HepG2 (cell line): ENCODE data around the gene FREM3. TPM values are rescaled to one million over a fixed set of nuclear protein-coding genes. Genes with fewer than 3 reads are reported as not detected.

Experiments
- ATAC-seq: fragments of 200-7000 bp; cut with Tn5 transposase; 3 replicates; pipeline ENCODE4 v1.9.1; 2020; ENCODE audit warnings: mild to moderate bottlenecking, moderate library complexity
- BruUV-seq: library from RNA; stranded (reverse); fragments of 400-500 nt; replicated peaks from 2 replicates; lab custom pipeline; 2021; lab: Mats Ljungman, UMichigan
- CTCF ChIA-PET: fragments of 300-600 bp; formaldehyde crosslinking; extraction: SDS; loops from one replicate; lab custom pipeline; 2021; ENCODE audit warnings: low total read pairs, inconsistent platforms, low intra/inter-chr PET ratio; lab: Yijun Ruan, JAX
- POLR2A ChIA-PET: fragments of 350-600 bp; sonication (Branson Sonifier 250); formaldehyde crosslinking; loops from one replicate; lab custom pipeline; 2020; ENCODE audit warnings: antibody characterized with exemption, inconsistent platforms; lab: Yijun Ruan, JAX
- DNase-seq: peaks from one replicate; pipeline ENCODE4 v3.0.0-alpha.2; 2015; ENCODE audit warnings: low spot score
- FAIRE-seq: peaks from 3 replicates; lab custom pipeline; 2011; peaks lifted over from hg19 to GRCh38; lab: Jason Lieb, UNC
- H2AFZ ChIP-seq: one replicate; pipeline ENCODE4 v1.6.1; 2011; ENCODE audit warnings: low read length, inconsistent platforms
- H3K27ac ChIP-seq: fragments of 300-600 bp; 3 replicates; pipeline ENCODE4 v1.8.0; 2011; ENCODE audit warnings: mixed run types, mild to moderate bottlenecking, mixed read lengths, low read length, inconsistent platforms; ENCODE audit not compliant: insufficient read depth; ENCODE audit errors: extremely low read length
- H3K27me3 ChIP-seq, 2 experiments: fragments of 200-600 bp in 1 of 2; 2 replicates in 1 of 2; 3 replicates in 1 of 2; pipeline versions ENCODE4 v1.6.0 to v1.8.0; 2011; ENCODE audit warnings: low read length in 2 of 2, mild to moderate bottlenecking in 2 of 2, moderate library complexity in 2 of 2, inconsistent platforms in 1 of 2; ENCODE audit not compliant: insufficient read depth in 2 of 2, control insufficient read depth in 1 of 2
- H3K36me3 ChIP-seq, 2 experiments: fragments of 200-600 bp in 1 of 2; replicated peaks in 1 of 2; 2 replicates in 1 of 2; 3 replicates in 1 of 2; pipeline versions ENCODE4 v1.5.1 to v1.8.0; 2011; ENCODE audit warnings: low read length in 2 of 2, inconsistent platforms in 1 of 2; ENCODE audit not compliant: insufficient read depth in 2 of 2, control insufficient read depth in 1 of 2
- H3K4me1 ChIP-seq: 2 replicates; pipeline ENCODE4 v1.5.1; 2012; ENCODE audit warnings: low read length, inconsistent platforms; ENCODE audit not compliant: insufficient read depth
- H3K4me2 ChIP-seq: 2 replicates; pipeline ENCODE4 v1.6.0; 2011; ENCODE audit warnings: low read depth, low read length, inconsistent platforms
- H3K4me3 ChIP-seq, 3 experiments: fragments of 200-600 bp in 1 of 3; sonication (generic), shearing (Covaris generic) in 1 of 3; replicated peaks in 1 of 3; 2 replicates each; pipeline ENCODE4 v1.5.1; 2011 to 2016; ENCODE audit warnings: low read length in 3 of 3, inconsistent platforms in 2 of 3, low read depth in 2 of 3, mild to moderate bottlenecking in 2 of 3, control low read depth in 1 of 3, mixed read lengths in 1 of 3; ENCODE audit not compliant: insufficient read depth in 1 of 3
- H3K79me2 ChIP-seq: one replicate; pipeline ENCODE4 v1.6.1; 2011; ENCODE audit warnings: low read length, inconsistent platforms; ENCODE audit not compliant: insufficient read depth
- H3K9ac ChIP-seq: 2 replicates; pipeline ENCODE4 v1.6.0; 2011; ENCODE audit warnings: mild to moderate bottlenecking, low read depth, low read length, inconsistent platforms; ENCODE audit not compliant: insufficient read depth
- H3K9me3 ChIP-seq: 2 replicates; pipeline ENCODE4 v1.5.1; 2012; ENCODE audit warnings: mild to moderate bottlenecking, low read length
- H4K20me1 ChIP-seq: 2 replicates; pipeline ENCODE4 v1.6.0; 2011; ENCODE audit warnings: inconsistent platforms, mild to moderate bottlenecking, low read length, moderate library complexity; ENCODE audit not compliant: insufficient read depth
- CEBPG ChIP-seq: IDR thresholded peaks from 2 replicates; pipeline ENCODE4 v1.6.1; 2016
- KDM4B ChIP-seq: sonication (generic); formaldehyde crosslinking; IDR thresholded peaks from 2 replicates; pipeline ENCODE4 v1.4.0; 2020; ENCODE audit warnings: missing genetic modification reagents
- STAT6 ChIP-seq: sonication (generic); formaldehyde crosslinking; IDR thresholded peaks from 2 replicates; pipeline ENCODE4 v1.4.0; 2020; ENCODE audit warnings: missing genetic modification reagents, mild to moderate bottlenecking, borderline replicate concordance
- ZFY ChIP-seq: sonication (generic); formaldehyde crosslinking; IDR thresholded peaks from 2 replicates; pipeline ENCODE4 v1.4.0; 2020; ENCODE audit warnings: missing genetic modification reagents
- ZNF263 ChIP-seq: sonication (generic); formaldehyde crosslinking; IDR thresholded peaks from 2 replicates; pipeline ENCODE4 v1.4.0; 2020; ENCODE audit warnings: missing genetic modification reagents
- ZNF567 ChIP-seq: sonication (generic); formaldehyde crosslinking; IDR thresholded peaks from 2 replicates; pipeline ENCODE4 v1.8.1; 2023; ENCODE audit warnings: mild to moderate bottlenecking, missing genetic modification reagents, borderline replicate concordance
- ZNF704 ChIP-seq: sonication (generic); formaldehyde crosslinking; IDR thresholded peaks from 2 replicates; pipeline ENCODE4 v1.8.1; 2023; ENCODE audit warnings: mild to moderate bottlenecking, inconsistent platforms, moderate library complexity, missing genetic modification reagents, borderline replicate concordance
- WGBS: methylation state at CpG from one replicate; pipeline ENCODE4 v1.1.6; 2017; ENCODE audit warnings: low lambda C conversion rate; 5-methylcytosine and 5-hydroxymethylcytosine counted together
- in situ Hi-C: cut with HindIII; loops from 2 replicates; pipeline ENCODE4 v1.10.0; 2017; ENCODE audit warnings: low pct_unique_long_range_greater_than_20kb; ENCODE audit not compliant: extremely low pct_ligation_motif_present
- intact Hi-C: fragments of 100-400 bp; cut with micrococcal nuclease; formaldehyde crosslinking; loops from one replicate; pipeline ENCODE4 v1.10.0; 2022; ENCODE audit not compliant: unreplicated experiment
- polyA plus RNA-seq, 8 experiments: library from polyadenylated mRNA; depleted of rRNA in 3 of 8; stranded (reverse) in 7 of 8; unstranded in 1 of 8; fragments of >200 nt; fragmentation: Illumina TruSeq in 4 of 8; extraction: Trizol in 4 of 8; gene quantifications; 2 replicates each; pipeline versions ENCODE4 v1.2.1 to v1.2.3, GENCODE V29; 2011 to 2016; ENCODE audit warnings: low read depth in 4 of 8, missing spikeins in 1 of 8, mixed read lengths in 1 of 8; ENCODE audit not compliant: insufficient read depth in 1 of 8
- total RNA-seq, 5 experiments: library from RNA; depleted of rRNA; stranded (reverse); fragments of >200 nt; fragmentation: Illumina TruSeq; extraction: Trizol; gene quantifications; 2 replicates each; pipeline ENCODE4 v1.2.3, GENCODE V29; 2016; ENCODE audit warnings: low read depth in 1 of 5

Gene FREM3
- total and polyA plus RNA-seq, 2 of the 13 experiments (the other 11 are each of a cell fraction or from before 2014, with no cell fraction given), result not detected

DNA sequence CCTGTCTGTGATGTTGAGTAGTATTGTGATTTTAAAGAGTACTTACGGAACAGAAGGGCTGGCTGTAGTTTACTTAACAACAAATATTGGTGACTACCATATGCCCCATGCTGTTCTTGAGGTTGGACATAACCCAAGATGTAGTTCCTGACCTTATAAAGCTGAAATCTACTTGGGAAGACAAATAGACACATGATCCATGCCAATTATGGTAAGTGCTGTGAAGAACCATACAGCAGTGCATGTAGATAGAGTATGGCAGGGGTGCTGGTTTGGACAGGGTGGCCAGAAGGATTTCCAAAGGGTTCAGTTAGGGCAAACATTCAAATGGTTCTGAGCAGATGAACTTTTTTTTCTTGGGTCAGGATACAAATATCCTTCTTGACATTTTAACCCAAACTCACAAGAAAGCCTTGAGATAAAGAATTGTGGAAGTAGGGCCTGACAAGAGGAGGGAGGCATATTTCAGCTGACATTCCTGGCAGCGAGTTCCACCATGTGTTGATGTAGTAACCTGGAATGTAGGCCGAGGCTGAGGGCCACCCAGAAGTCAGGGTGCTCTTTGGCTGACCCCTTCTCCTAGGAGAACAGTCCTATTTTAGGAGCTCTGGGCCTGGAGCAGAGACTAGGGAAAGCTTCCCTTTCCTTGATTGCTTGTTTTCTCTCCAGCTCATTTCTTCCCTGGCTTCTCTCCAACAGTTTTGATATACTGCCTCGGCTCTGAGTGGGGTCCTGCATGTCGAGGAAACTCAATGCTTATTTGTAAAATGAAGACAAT lies 74.2 kb downstream of the FREM3 start:
- no peaks in the 10 kb centered on the region for H3K79me2 ChIP-seq
- H3K9ac ChIP-seq, result no peak overlapping the region
- no peak overlapping the region for H3K27ac ChIP-seq
- in situ Hi-C loops, result no loop called here
- H3K36me3 ChIP-seq, result no peaks in the 10 kb centered on the region
- H3K4me2 ChIP-seq, result no peak overlapping the region
- ATAC-seq, result no peak
- BruUV-seq, result no TSS peak
- ChIA-PET POLR2A (no interaction called here), CTCF (no interaction called here)
- WGBS, result 16% methylated on average over 5 of the region's 5 CpGs
- no peak overlapping the region for H3K4me3 ChIP-seq
- no peak for FAIRE-seq
- no peaks in the 10 kb centered on the region for H4K20me1 ChIP-seq
- H3K4me1 ChIP-seq, result no peaks in the 10 kb centered on the region
- intact Hi-C loops, result no loop called here
- no peak overlapping the region for H2AFZ ChIP-seq
- TF ChIP-seq STAT6 (CRISPR knock-in tag) (no peak), KDM4B (no peak)
- no peak for DNase-seq
- H3K27me3 ChIP-seq, result no peaks in the 10 kb centered on the region
- no peaks in the 10 kb centered on the region for H3K9me3 ChIP-seq

- H3K36me3 ChIP-seq, result no peaks in the 10 kb centered on the region
- no peak overlapping the region for H3K4me2 ChIP-seq
- no peaks in the 10 kb centered on the region for H3K79me2 ChIP-seq
- in situ Hi-C loops (no loop called here), intact Hi-C loops (no loop called here)
- FAIRE-seq, result no peak
- H3K4me1 ChIP-seq, result no peaks in the 10 kb centered on the region
- 24% methylated on average over 4 of the region's 4 CpGs for WGBS
- H3K27me3 ChIP-seq, result no peaks in the 10 kb centered on the region
- BruUV-seq, result no TSS peak
- no peak overlapping the region for H3K9ac ChIP-seq
- no peak for TF ChIP-seq ZFY (CRISPR knock-in tag)
- TF ChIP-seq ZNF567, result no peak
- no peak for TF ChIP-seq CEBPG (CRISPR knock-in tag)
- no peak for TF ChIP-seq ZNF704 (CRISPR knock-in tag)
- TF ChIP-seq ZNF263 (CRISPR knock-in tag), result no peak
- no peak overlapping the region for H2AFZ ChIP-seq
- ATAC-seq, result no peak
- POLR2A ChIA-PET, result no interaction called here
- DNase-seq, result no peak
- no peaks in the 10 kb centered on the region for H4K20me1 ChIP-seq
- H3K27ac ChIP-seq, result no peak overlapping the region
- no peaks in the 10 kb centered on the region for H3K9me3 ChIP-seq
- H3K4me3 ChIP-seq, result no peak overlapping the region
- CTCF ChIA-PET, result no interaction called here
These were observed 74.8 kb downstream of the FREM3 start for GRCh38 chr4:143625632-143626031.
